WTC11 (cell line): ENCODE measurements around the gene HSPA12A. TPM values are rescaled to one million over a fixed set of nuclear protein-coding genes. Genes with fewer than 3 reads are reported as not detected.

Source experiments
- ATAC-seq: fragments of 200-7000 bp; cut with Tn5 transposase; 2 replicates; pipeline ENCODE4 v1.10.0; 2021; ENCODE audit warnings: mild to moderate bottlenecking, moderate library complexity
- CTCF ChIA-PET: fragments of 300-600 bp; sonication (Branson Sonifier 250); formaldehyde crosslinking; loops from one replicate; lab custom pipeline; 2021; ENCODE audit warnings: antibody characterized with exemption; lab: Charles Lee
- POLR2A ChIA-PET: fragments of 350-600 bp; sonication (Branson Sonifier 250); formaldehyde crosslinking; loops from one replicate; lab custom pipeline; 2021; ENCODE audit warnings: antibody characterized with exemption; lab: Charles Lee
- DNase-seq: peaks from one replicate; pipeline ENCODE4 v3.0.0; 2021; ENCODE audit warnings: low spot score
- H3K27ac Mint-ChIP-seq: 2 replicates; pipeline ENCODE4 v1.8.0; 2021; ENCODE audit warnings: mixed read lengths
- H3K27me3 Mint-ChIP-seq: 2 replicates; pipeline ENCODE4 v1.8.0; 2021; ENCODE audit warnings: low read depth, mild to moderate bottlenecking, moderate library complexity, mixed read lengths
- H3K36me3 Mint-ChIP-seq: 2 replicates; pipeline ENCODE4 v1.8.0; 2021; ENCODE audit warnings: mixed read lengths
- H3K4me1 Mint-ChIP-seq: 2 replicates; pipeline ENCODE4 v1.8.0; 2022; ENCODE audit warnings: mixed read lengths
- H3K4me3 Mint-ChIP-seq: 2 replicates; pipeline ENCODE4 v1.8.0; 2021; ENCODE audit warnings: mild to moderate bottlenecking, moderate library complexity, mixed read lengths
- H3K9me3 Mint-ChIP-seq: 2 replicates; pipeline ENCODE4 v1.8.0; 2021; ENCODE audit warnings: mixed read lengths
- ATF1 ChIP-seq: sonication (generic); formaldehyde crosslinking; IDR thresholded peaks from 2 replicates; pipeline ENCODE4 v1.8.1; 2023; ENCODE audit warnings: mild to moderate bottlenecking, moderate library complexity, missing genetic modification reagents
- CBFB ChIP-seq: sonication (generic); formaldehyde crosslinking; IDR thresholded peaks from 2 replicates; pipeline ENCODE4 v1.8.1; 2022; ENCODE audit warnings: mild to moderate bottlenecking, low read depth, missing genetic modification reagents
- EMX1 ChIP-seq: fragments of 250-450 bp; sonication (Bioruptor Pico); IDR thresholded peaks from 2 replicates; pipeline ENCODE4 v1.8.0; 2021; ENCODE audit warnings: mild to moderate bottlenecking
- ESRRA ChIP-seq: sonication (generic); formaldehyde crosslinking; IDR thresholded peaks from 2 replicates; pipeline ENCODE4 v1.8.1; 2022; ENCODE audit warnings: mild to moderate bottlenecking, missing genetic modification reagents, borderline replicate concordance
- ETV6 ChIP-seq: sonication (generic); formaldehyde crosslinking; IDR thresholded peaks from 2 replicates; pipeline ENCODE4 v1.8.1; 2022; ENCODE audit warnings: mild to moderate bottlenecking, missing genetic modification reagents
- FOXK1 ChIP-seq: sonication (generic); formaldehyde crosslinking; IDR thresholded peaks from 2 replicates; pipeline ENCODE4 v1.8.0; 2022; ENCODE audit warnings: mild to moderate bottlenecking, moderate library complexity, missing genetic modification reagents
- JAZF1 ChIP-seq: fragments of 250-450 bp; sonication (Bioruptor Pico); IDR thresholded peaks from 2 replicates; pipeline ENCODE4 v1.9.0; 2021; ENCODE audit warnings: moderate library complexity, mild to moderate bottlenecking, inconsistent platforms
- JUN ChIP-seq: sonication (generic); formaldehyde crosslinking; IDR thresholded peaks from 2 replicates; pipeline ENCODE4 v1.8.0; 2023; ENCODE audit warnings: mild to moderate bottlenecking, missing genetic modification reagents
- KAT7 ChIP-seq: sonication (generic); formaldehyde crosslinking; IDR thresholded peaks from 2 replicates; pipeline ENCODE4 v1.8.1; 2023; ENCODE audit warnings: missing genetic modification reagents, mild to moderate bottlenecking, borderline replicate concordance
- MYBL2 ChIP-seq: sonication (generic); formaldehyde crosslinking; IDR thresholded peaks from 2 replicates; pipeline ENCODE4 v1.8.1; 2023; ENCODE audit warnings: mild to moderate bottlenecking, moderate library complexity, missing genetic modification reagents
- NR3C1 ChIP-seq: sonication (generic); formaldehyde crosslinking; conservative IDR thresholded peaks from 2 replicates; pipeline ENCODE4 v1.8.1; 2023; ENCODE audit warnings: low read depth, mild to moderate bottlenecking, missing genetic modification reagents
- PRRX2 ChIP-seq: fragments of 250-450 bp; sonication (Bioruptor Pico); IDR thresholded peaks from 2 replicates; pipeline ENCODE4 v1.8.0; 2021; ENCODE audit warnings: mild to moderate bottlenecking
- SMAD3 ChIP-seq: sonication (generic); formaldehyde crosslinking; IDR thresholded peaks from 2 replicates; pipeline ENCODE4 v1.8.0; 2022; ENCODE audit warnings: missing genetic modification reagents, mild to moderate bottlenecking, borderline replicate concordance
- SOX15 ChIP-seq: fragments of 250-450 bp; sonication (Bioruptor Pico); IDR thresholded peaks from 2 replicates; pipeline ENCODE4 v1.9.0; 2021; ENCODE audit warnings: mild to moderate bottlenecking
- ZBTB21 ChIP-seq: sonication (generic); formaldehyde crosslinking; IDR thresholded peaks from 2 replicates; pipeline ENCODE4 v1.8.1; 2023; ENCODE audit warnings: mild to moderate bottlenecking, missing genetic modification reagents, borderline replicate concordance
- ZNF121 ChIP-seq: sonication (generic); formaldehyde crosslinking; IDR thresholded peaks from 2 replicates; pipeline ENCODE4 v1.8.0; 2023; ENCODE audit warnings: missing genetic modification reagents
- ZNF138 ChIP-seq: sonication (generic); formaldehyde crosslinking; conservative IDR thresholded peaks from 2 replicates; pipeline ENCODE4 v1.8.1; 2022; ENCODE audit warnings: mild to moderate bottlenecking, moderate library complexity, missing genetic modification reagents
- ZNF416 ChIP-seq: fragments of 250-450 bp; sonication (Bioruptor Pico); IDR thresholded peaks from 2 replicates; pipeline ENCODE4 v1.9.0; 2021; ENCODE audit warnings: mild to moderate bottlenecking, inconsistent platforms
- total RNA-seq: library from RNA; stranded (reverse); gene quantifications from 3 replicates; pipeline ENCODE4 v1.2.3, GENCODE V29; 2021
- TF ChIP-seq, protein P1 (sequence below): sonication (generic); formaldehyde crosslinking; IDR thresholded peaks from 2 replicates; pipeline ENCODE4 v1.8.1; 2022; ENCODE audit warnings: low read depth, missing genetic modification reagents, borderline replicate concordance
- TF ChIP-seq, protein P2 (sequence below): fragments of 250-450 bp; sonication (Bioruptor Pico); IDR thresholded peaks from 2 replicates; pipeline ENCODE4 v1.8.0; 2021; ENCODE audit warnings: mild to moderate bottlenecking
- TF ChIP-seq, protein P3 (sequence below): sonication (generic); formaldehyde crosslinking; conservative IDR thresholded peaks from 2 replicates; pipeline ENCODE4 v1.8.1; 2023; ENCODE audit warnings: mild to moderate bottlenecking, low read depth, missing genetic modification reagents, moderate library complexity
- TF ChIP-seq, protein P4 (sequence below): sonication (generic); formaldehyde crosslinking; IDR thresholded peaks from 2 replicates; pipeline ENCODE4 v1.8.1; 2022; ENCODE audit warnings: mild to moderate bottlenecking, moderate library complexity, missing genetic modification reagents
- TF ChIP-seq, protein P5 (sequence below): fragments of 250-450 bp; sonication (Bioruptor Pico); IDR thresholded peaks from 2 replicates; pipeline ENCODE4 v1.9.0; 2021; ENCODE audit warnings: mild to moderate bottlenecking
- TF ChIP-seq, protein P6 (sequence below): sonication (generic); formaldehyde crosslinking; IDR thresholded peaks from 2 replicates; pipeline ENCODE4 v1.8.0; 2022; ENCODE audit warnings: mild to moderate bottlenecking, missing genetic modification reagents
- TF ChIP-seq, protein P7 (sequence below): sonication (generic); formaldehyde crosslinking; IDR thresholded peaks from 2 replicates; pipeline ENCODE4 v1.8.0; 2022; ENCODE audit warnings: missing genetic modification reagents

The HSPA12A gene
- total RNA-seq, 1 experiment from 2014 or later, result 7.2 TPM

DNA sequence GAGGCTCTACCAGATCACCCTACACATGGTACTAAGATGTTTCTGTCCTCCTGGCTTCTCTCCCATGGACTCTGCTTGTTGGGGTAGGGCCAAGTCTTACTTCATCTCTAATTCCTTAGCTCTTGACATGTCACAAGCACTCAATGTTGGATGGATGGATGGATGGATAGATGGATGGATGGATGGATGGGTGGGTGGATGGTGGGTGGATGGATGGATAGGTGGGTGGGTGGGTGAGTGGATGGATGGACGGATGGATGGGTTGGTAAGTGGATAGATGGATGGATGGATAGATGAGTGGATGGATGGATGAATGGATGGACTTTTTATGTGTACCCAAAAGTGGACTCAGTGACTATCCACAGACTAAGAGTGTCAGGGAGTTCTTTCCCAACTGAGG is 28.5 kb downstream of the HSPA12A start:
- Mint-ChIP-seq H3K27me3 (no peaks in the 10 kb centered on the region), H3K27ac (no peak overlapping the region), H3K4me1 (no peaks in the 10 kb centered on the region), H3K9me3 (no peaks in the 10 kb centered on the region)
- POLR2A ChIA-PET, result no interaction called here
- TF ChIP-seq FOXK1 (CRISPR knock-in tag) (no peak), KAT7 (CRISPR knock-in tag) (no peak), EMX1 (CRISPR knock-in tag) (no peak), SMAD3 (CRISPR knock-in tag) (no peak), ZNF138 (CRISPR knock-in tag) (no peak), ATF1 (no peak), ESRRA (CRISPR knock-in tag) (no peak), CBFB (CRISPR knock-in tag) (no peak), ETV6 (CRISPR knock-in tag) (no peak), JAZF1 (CRISPR knock-in tag) (no peak), SOX15 (CRISPR knock-in tag) (no peak), ZBTB21 (CRISPR knock-in tag) (no peak)
- TF ChIP-seq, protein P1, sequence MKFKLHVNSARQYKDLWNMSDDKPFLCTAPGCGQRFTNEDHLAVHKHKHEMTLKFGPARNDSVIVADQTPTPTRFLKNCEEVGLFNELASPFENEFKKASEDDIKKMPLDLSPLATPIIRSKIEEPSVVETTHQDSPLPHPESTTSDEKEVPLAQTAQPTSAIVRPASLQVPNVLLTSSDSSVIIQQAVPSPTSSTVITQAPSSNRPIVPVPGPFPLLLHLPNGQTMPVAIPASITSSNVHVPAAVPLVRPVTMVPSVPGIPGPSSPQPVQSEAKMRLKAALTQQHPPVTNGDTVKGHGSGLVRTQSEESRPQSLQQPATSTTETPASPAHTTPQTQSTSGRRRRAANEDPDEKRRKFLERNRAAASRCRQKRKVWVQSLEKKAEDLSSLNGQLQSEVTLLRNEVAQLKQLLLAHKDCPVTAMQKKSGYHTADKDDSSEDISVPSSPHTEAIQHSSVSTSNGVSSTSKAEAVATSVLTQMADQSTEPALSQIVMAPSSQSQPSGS (CRISPR knock-in tag), result no peak
- TF ChIP-seq, protein P2, sequence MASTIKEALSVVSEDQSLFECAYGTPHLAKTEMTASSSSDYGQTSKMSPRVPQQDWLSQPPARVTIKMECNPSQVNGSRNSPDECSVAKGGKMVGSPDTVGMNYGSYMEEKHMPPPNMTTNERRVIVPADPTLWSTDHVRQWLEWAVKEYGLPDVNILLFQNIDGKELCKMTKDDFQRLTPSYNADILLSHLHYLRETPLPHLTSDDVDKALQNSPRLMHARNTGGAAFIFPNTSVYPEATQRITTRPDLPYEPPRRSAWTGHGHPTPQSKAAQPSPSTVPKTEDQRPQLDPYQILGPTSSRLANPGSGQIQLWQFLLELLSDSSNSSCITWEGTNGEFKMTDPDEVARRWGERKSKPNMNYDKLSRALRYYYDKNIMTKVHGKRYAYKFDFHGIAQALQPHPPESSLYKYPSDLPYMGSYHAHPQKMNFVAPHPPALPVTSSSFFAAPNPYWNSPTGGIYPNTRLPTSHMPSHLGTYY (CRISPR knock-in tag), result no peak
- TF ChIP-seq, protein P3, sequence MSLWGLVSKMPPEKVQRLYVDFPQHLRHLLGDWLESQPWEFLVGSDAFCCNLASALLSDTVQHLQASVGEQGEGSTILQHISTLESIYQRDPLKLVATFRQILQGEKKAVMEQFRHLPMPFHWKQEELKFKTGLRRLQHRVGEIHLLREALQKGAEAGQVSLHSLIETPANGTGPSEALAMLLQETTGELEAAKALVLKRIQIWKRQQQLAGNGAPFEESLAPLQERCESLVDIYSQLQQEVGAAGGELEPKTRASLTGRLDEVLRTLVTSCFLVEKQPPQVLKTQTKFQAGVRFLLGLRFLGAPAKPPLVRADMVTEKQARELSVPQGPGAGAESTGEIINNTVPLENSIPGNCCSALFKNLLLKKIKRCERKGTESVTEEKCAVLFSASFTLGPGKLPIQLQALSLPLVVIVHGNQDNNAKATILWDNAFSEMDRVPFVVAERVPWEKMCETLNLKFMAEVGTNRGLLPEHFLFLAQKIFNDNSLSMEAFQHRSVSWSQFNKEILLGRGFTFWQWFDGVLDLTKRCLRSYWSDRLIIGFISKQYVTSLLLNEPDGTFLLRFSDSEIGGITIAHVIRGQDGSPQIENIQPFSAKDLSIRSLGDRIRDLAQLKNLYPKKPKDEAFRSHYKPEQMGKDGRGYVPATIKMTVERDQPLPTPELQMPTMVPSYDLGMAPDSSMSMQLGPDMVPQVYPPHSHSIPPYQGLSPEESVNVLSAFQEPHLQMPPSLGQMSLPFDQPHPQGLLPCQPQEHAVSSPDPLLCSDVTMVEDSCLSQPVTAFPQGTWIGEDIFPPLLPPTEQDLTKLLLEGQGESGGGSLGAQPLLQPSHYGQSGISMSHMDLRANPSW (CRISPR knock-in tag), result no peak
- TF ChIP-seq, all 79 proteins: peak for 0
- no peak for ATAC-seq
- no peak for DNase-seq
- CTCF ChIA-PET, result no interaction called here
- H3K4me3 Mint-ChIP-seq, result no peak overlapping the region
- H3K36me3 Mint-ChIP-seq, result no peaks in the 10 kb centered on the region

DNA sequence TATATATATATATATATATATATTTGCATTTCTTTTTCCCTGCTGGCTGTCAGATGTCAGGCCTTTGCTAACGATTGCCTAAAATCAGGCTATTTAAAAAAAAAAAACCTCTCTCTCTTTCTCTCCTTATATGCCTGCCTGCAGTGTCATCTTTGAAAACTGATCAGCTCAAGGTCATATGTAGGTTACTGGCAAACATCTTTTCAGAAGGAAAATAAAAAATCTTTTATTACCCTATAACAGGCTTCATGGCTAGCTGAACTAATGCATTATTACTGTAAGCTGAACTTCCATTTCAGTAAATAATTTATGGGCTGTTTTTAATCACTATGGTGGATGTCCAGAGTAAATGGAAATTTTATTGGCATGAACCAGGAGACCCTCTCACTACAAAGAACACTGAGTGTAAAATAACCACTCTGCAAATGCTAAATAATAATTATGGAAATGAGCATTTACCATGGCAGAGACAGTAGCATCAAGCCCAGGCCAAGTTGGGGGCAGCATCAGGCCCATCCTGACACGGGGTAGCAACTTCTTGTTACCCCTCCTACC is 29.3 kb downstream of the HSPA12A start:
- Mint-ChIP-seq H3K27me3 (no peaks in the 10 kb centered on the region), H3K9me3 (no peaks in the 10 kb centered on the region), H3K27ac (no peak overlapping the region), H3K4me3 (no peak overlapping the region), H3K36me3 (no peaks in the 10 kb centered on the region), H3K4me1 (peaks cover under 1% of the 10 kb centered on the region; the same call in 1 of the 2 replicates)
- no peak for DNase-seq
- POLR2A ChIA-PET, result no interaction called here
- no peak for ATAC-seq
- CTCF ChIA-PET, result interaction anchor here (0.6 kb wide), 1 partner anchor 169 kb away, joined by 3 read pairs; no protein-coding TSS in a partner anchor
- TF ChIP-seq PRRX2 (CRISPR knock-in tag) (no peak), ZNF416 (CRISPR knock-in tag) (no peak), JUN (CRISPR knock-in tag) (no peak), MYBL2 (CRISPR knock-in tag) (no peak), NR3C1 (no peak), ZNF121 (CRISPR knock-in tag) (no peak)
- TF ChIP-seq, protein P4, sequence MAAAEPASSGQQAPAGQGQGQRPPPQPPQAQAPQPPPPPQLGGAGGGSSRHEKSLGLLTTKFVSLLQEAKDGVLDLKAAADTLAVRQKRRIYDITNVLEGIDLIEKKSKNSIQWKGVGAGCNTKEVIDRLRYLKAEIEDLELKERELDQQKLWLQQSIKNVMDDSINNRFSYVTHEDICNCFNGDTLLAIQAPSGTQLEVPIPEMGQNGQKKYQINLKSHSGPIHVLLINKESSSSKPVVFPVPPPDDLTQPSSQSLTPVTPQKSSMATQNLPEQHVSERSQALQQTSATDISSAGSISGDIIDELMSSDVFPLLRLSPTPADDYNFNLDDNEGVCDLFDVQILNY, result no peak
- TF ChIP-seq, protein P5, sequence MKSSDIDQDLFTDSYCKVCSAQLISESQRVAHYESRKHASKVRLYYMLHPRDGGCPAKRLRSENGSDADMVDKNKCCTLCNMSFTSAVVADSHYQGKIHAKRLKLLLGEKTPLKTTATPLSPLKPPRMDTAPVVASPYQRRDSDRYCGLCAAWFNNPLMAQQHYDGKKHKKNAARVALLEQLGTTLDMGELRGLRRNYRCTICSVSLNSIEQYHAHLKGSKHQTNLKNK (CRISPR knock-in tag), result no peak
- TF ChIP-seq, protein P6, sequence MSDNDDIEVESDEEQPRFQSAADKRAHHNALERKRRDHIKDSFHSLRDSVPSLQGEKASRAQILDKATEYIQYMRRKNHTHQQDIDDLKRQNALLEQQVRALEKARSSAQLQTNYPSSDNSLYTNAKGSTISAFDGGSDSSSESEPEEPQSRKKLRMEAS (CRISPR knock-in tag), result no peak
- TF ChIP-seq, protein P7, sequence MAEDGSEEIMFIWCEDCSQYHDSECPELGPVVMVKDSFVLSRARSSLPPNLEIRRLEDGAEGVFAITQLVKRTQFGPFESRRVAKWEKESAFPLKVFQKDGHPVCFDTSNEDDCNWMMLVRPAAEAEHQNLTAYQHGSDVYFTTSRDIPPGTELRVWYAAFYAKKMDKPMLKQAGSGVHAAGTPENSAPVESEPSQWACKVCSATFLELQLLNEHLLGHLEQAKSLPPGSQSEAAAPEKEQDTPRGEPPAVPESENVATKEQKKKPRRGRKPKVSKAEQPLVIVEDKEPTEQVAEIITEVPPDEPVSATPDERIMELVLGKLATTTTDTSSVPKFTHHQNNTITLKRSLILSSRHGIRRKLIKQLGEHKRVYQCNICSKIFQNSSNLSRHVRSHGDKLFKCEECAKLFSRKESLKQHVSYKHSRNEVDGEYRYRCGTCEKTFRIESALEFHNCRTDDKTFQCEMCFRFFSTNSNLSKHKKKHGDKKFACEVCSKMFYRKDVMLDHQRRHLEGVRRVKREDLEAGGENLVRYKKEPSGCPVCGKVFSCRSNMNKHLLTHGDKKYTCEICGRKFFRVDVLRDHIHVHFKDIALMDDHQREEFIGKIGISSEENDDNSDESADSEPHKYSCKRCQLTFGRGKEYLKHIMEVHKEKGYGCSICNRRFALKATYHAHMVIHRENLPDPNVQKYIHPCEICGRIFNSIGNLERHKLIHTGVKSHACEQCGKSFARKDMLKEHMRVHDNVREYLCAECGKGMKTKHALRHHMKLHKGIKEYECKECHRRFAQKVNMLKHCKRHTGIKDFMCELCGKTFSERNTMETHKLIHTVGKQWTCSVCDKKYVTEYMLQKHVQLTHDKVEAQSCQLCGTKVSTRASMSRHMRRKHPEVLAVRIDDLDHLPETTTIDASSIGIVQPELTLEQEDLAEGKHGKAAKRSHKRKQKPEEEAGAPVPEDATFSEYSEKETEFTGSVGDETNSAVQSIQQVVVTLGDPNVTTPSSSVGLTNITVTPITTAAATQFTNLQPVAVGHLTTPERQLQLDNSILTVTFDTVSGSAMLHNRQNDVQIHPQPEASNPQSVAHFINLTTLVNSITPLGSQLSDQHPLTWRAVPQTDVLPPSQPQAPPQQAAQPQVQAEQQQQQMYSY (CRISPR knock-in tag), result no peak
